Endothelial cell of umbilical vein (primary cell): Measurements from ENCODE around the gene PHLPP1. TPM values are rescaled to one million over a fixed set of nuclear protein-coding genes. Genes with fewer than 3 reads are reported as not detected.

Experiments
- BruUV-seq: library from RNA; stranded (reverse); fragments of 400-500 nt; replicated peaks from 2 replicates; lab custom pipeline; 2021; lab: Mats Ljungman, UMichigan
- CTCF ChIA-PET: fragments of 300-600, 350-600 bp; sonication (Branson Sonifier 250); formaldehyde crosslinking; loops from one replicate; lab custom pipeline; 2021; ENCODE audit warnings: antibody characterized with exemption, inconsistent platforms; lab: Charles Lee
- POLR2A ChIA-PET: fragments of 300-600, 350-600 bp; sonication (Branson Sonifier 250); formaldehyde crosslinking; loops from one replicate; lab custom pipeline; 2021; ENCODE audit warnings: antibody characterized with exemption, inconsistent platforms; lab: Charles Lee
- DNase-seq: peaks from one replicate; pipeline ENCODE4 v3.0.0-alpha.2; 2011; ENCODE audit warnings: low read depth, low spot score
- FAIRE-seq: peaks from 2 replicates; lab custom pipeline; 2011; peaks lifted over from hg19 to GRCh38; lab: Jason Lieb, UNC
- H2AFZ ChIP-seq: 2 replicates; pipeline ENCODE4 v1.6.0; 2012; ENCODE audit warnings: low read depth, low read length, control low read depth, inconsistent platforms
- H3K27ac ChIP-seq: 2 replicates; pipeline ENCODE4 v1.5.1; 2011; ENCODE audit warnings: low read depth, mild to moderate bottlenecking, control low read depth, low read length, moderate library complexity; ENCODE audit not compliant: insufficient read depth
- H3K27me3 ChIP-seq, 2 experiments: 2 replicates each; pipeline versions ENCODE4 v1.6.0 to v1.6.1; 2011; ENCODE audit warnings: low read length in 2 of 2, mixed read lengths in 1 of 2; ENCODE audit not compliant: control insufficient read depth in 2 of 2, insufficient read depth in 2 of 2
- H3K36me3 ChIP-seq, 2 experiments: 2 replicates in 1 of 2; 3 replicates in 1 of 2; pipeline ENCODE4 v1.5.1; 2011; ENCODE audit warnings: low read length in 2 of 2, mild to moderate bottlenecking in 1 of 2, moderate library complexity in 1 of 2; ENCODE audit not compliant: control insufficient read depth in 2 of 2, insufficient read depth in 2 of 2; ENCODE audit errors: extremely low read depth in 1 of 2
- H3K4me1 ChIP-seq: 3 replicates; pipeline ENCODE4 v1.5.1; 2011; ENCODE audit warnings: mild to moderate bottlenecking, low read length; ENCODE audit not compliant: control insufficient read depth, insufficient read depth; ENCODE audit errors: extremely low read depth
- H3K4me2 ChIP-seq: 2 replicates; pipeline ENCODE4 v1.6.1; 2011; ENCODE audit warnings: low read length, control low read depth, mixed read lengths; ENCODE audit not compliant: insufficient read depth
- H3K4me3 ChIP-seq, 3 experiments: fragments of 200-600 bp in 1 of 3; sonication (generic), shearing (Covaris generic) in 1 of 3; replicated peaks in 1 of 3; 2 replicates each; pipeline ENCODE4 v1.5.1; 2011 to 2016; ENCODE audit warnings: control low read depth in 3 of 3, low read length in 3 of 3, mild to moderate bottlenecking in 2 of 3, inconsistent platforms in 1 of 3, low read depth in 1 of 3, moderate library complexity in 1 of 3; ENCODE audit not compliant: insufficient read depth in 1 of 3
- H3K79me2 ChIP-seq: 2 replicates; pipeline ENCODE4 v1.6.0; 2012; ENCODE audit warnings: low read length, inconsistent platforms; ENCODE audit not compliant: control insufficient read depth, insufficient read depth
- H3K9ac ChIP-seq: replicated peaks from 2 replicates; pipeline ENCODE3; 2011; ENCODE audit warnings: low read length, control low read depth; ENCODE audit not compliant: insufficient read depth; ENCODE audit errors: extremely low read depth
- H3K9me1 ChIP-seq: replicated peaks from 3 replicates; pipeline ENCODE4 v1.6.0; 2011; ENCODE audit warnings: mild to moderate bottlenecking, low read length; ENCODE audit not compliant: control insufficient read depth, insufficient read depth; ENCODE audit errors: extremely low read depth
- H3K9me3 ChIP-seq: replicated peaks from 2 replicates; pipeline ENCODE4 v1.5.1; 2012; ENCODE audit warnings: low read length, inconsistent platforms; ENCODE audit not compliant: control insufficient read depth, insufficient read depth
- H4K20me1 ChIP-seq: replicated peaks from 2 replicates; pipeline ENCODE3; 2011; ENCODE audit warnings: mild to moderate bottlenecking, low read length; ENCODE audit not compliant: control insufficient read depth, insufficient read depth; ENCODE audit errors: extremely low read depth
- CTCF ChIP-seq, 2 donors: IDR thresholded peaks; 1 replicate in 1 of 2; 2 replicates in 1 of 2; pipeline ENCODE4 v1.5.1; 2011; ENCODE audit warnings: low read length in 2 of 2, mild to moderate bottlenecking in 2 of 2, moderate library complexity in 2 of 2, control low read depth in 1 of 2, inconsistent platforms in 1 of 2, low read depth in 1 of 2; ENCODE audit not compliant: insufficient read depth in 1 of 2; ENCODE audit errors: extremely low read depth in 1 of 2
- EZH2 ChIP-seq: IDR thresholded peaks from 2 replicates; pipeline ENCODE4 v1.6.1; 2012; ENCODE audit warnings: borderline replicate concordance, low read depth, mild to moderate bottlenecking, moderate library complexity, low read length, inconsistent platforms; ENCODE audit not compliant: severe bottlenecking
- FOS ChIP-seq: IDR thresholded peaks from 2 replicates; pipeline ENCODE4 v1.6.1; 2011; ENCODE audit warnings: mild to moderate bottlenecking, low read length, moderate library complexity, borderline replicate concordance; ENCODE audit not compliant: insufficient read depth
- GATA2 ChIP-seq: IDR thresholded peaks from 2 replicates; pipeline ENCODE4 v1.7.0; 2011; ENCODE audit warnings: low read depth, mild to moderate bottlenecking, moderate library complexity, mixed read lengths, low read length; ENCODE audit not compliant: insufficient read length, insufficient read depth
- JUN ChIP-seq: IDR thresholded peaks from 2 replicates; pipeline ENCODE4 v1.6.1; 2011; ENCODE audit warnings: borderline replicate concordance, low read depth; ENCODE audit not compliant: insufficient read length, insufficient read depth
- MAX ChIP-seq: IDR thresholded peaks from 2 replicates; pipeline ENCODE4 v1.6.1; 2011; ENCODE audit not compliant: insufficient read depth, insufficient read length
- MYC ChIP-seq: IDR thresholded peaks from one replicate; pipeline ENCODE4 v1.6.1; 2011; ENCODE audit warnings: mild to moderate bottlenecking, low read depth, low read length
- POLR2A ChIP-seq: IDR thresholded peaks from 2 replicates; pipeline ENCODE4 v1.6.1; 2012; ENCODE audit warnings: low read depth, mild to moderate bottlenecking, control low read depth, low read length
- POLR2AphosphoS5 ChIP-seq: IDR thresholded peaks from 2 replicates; pipeline ENCODE4 v1.6.1; 2012; ENCODE audit warnings: low read depth, mild to moderate bottlenecking, control low read depth, low read length, moderate library complexity; ENCODE audit not compliant: insufficient read depth
- dilution Hi-C: fragments of 300-500 bp; cut with MboI; formaldehyde crosslinking; loops from one replicate; pipeline ENCODE4 v1.15.0; 2019; ENCODE audit warnings: low sequenced_read_pairs; ENCODE audit not compliant: extremely low pct_ligation_motif_present
- intact Hi-C: fragments of 100-400 bp; cut with micrococcal nuclease; formaldehyde crosslinking; loops from one replicate; pipeline ENCODE4 v1.10.0; 2022
- polyA plus RNA-seq, 4 experiments: library from polyadenylated mRNA; depleted of rRNA in 3 of 4; stranded (reverse) in 3 of 4; unstranded in 1 of 4; fragments of >200 nt; gene quantifications; 2 replicates each; pipeline versions ENCODE4 v1.2.1 to v1.2.3, GENCODE V29; 2011 to 2012; ENCODE audit warnings: missing spikeins in 1 of 4
- total RNA-seq: library from RNA; stranded (reverse); gene quantifications from 2 replicates; pipeline ENCODE4 v1.2.3, GENCODE V29; 2021

PHLPP1 gene
- total and polyA plus RNA-seq, 2 donors (not counting 3 experiments of a cell fraction or from before 2014, with no cell fraction given) = 4.0 to 10.8 TPM

- TF ChIP-seq EZH2 = no peak
- TF ChIP-seq GATA2 = no peak
- TF ChIP-seq CTCF (IDR thresholded peaks at IDR 0.05; ENCODE audit: extremely low read depth in 1 of 2, insufficient read depth in 1 of 2, low read depth in 1 of 2, low read length in 2 of 2) = no peak
- no peak for TF ChIP-seq JUN
- no peak for TF ChIP-seq POLR2AphosphoS5
- no peak for TF ChIP-seq MYC
- no peak for TF ChIP-seq MAX
- TF ChIP-seq FOS = no peak
- TF ChIP-seq POLR2A = no peak
- H3K4me2 ChIP-seq = no peak overlapping the region
- POLR2A ChIA-PET = no interaction called here
- no TSS peak for BruUV-seq
- H3K27ac ChIP-seq = no peak overlapping the region
- intact Hi-C loops = no loop called here
- no peaks in the 10 kb centered on the region for H4K20me1 ChIP-seq
- FAIRE-seq (no peak), DNase-seq (no peak)
- no peak overlapping the region for H3K4me3 ChIP-seq
- no peaks in the 10 kb centered on the region for H3K4me1 ChIP-seq
- H3K9me1 ChIP-seq = no peaks in the 10 kb centered on the region
- dilution Hi-C loops = no loop called here
- no peaks in the 10 kb centered on the region for H3K79me2 ChIP-seq
- H3K27me3 ChIP-seq = no peaks in the 10 kb centered on the region
- no peak overlapping the region for H3K9ac ChIP-seq
- CTCF ChIA-PET = interaction anchor here (1.1 kb wide), 1 partner anchor 9 kb away, joined by 3 read pairs; no protein-coding TSS in a partner anchor
- no peak overlapping the region for H2AFZ ChIP-seq
- H3K36me3 ChIP-seq = no peaks in the 10 kb centered on the region
- H3K9me3 ChIP-seq = no peaks in the 10 kb centered on the region
Observed at GRCh38 chr18:62732617-62733016, 17.3 kb downstream of the PHLPP1 start.
